ENCODE measurements around the gene EYS.

Gene EYS

DNA sequence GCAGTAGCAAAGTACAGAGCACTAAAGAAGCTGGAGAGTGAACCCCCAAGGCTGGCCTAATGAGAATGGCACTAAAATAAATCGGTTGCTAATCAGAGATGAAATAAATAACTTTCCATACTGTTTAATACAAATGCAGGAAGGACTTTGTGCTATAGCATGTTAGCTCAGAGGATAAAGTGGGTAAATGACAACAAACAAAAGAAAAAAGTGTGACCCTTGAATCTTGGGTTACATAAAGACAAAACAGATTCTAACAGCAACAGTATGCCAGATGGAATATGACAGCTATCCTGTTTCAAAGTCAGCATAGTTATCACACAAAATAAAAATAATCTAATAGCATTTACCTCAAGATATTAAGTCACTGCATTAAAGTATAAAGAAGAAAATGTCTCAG lies 1448.7 kb downstream of the EYS start:
- DNase-seq (ENCODE audit: low read depth), result no peak
- H3K4me3 ChIP-seq (ENCODE audit: control insufficient read depth, low read depth, low read length), result no peak overlapping the region
- TF ChIP-seq, protein P1, sequence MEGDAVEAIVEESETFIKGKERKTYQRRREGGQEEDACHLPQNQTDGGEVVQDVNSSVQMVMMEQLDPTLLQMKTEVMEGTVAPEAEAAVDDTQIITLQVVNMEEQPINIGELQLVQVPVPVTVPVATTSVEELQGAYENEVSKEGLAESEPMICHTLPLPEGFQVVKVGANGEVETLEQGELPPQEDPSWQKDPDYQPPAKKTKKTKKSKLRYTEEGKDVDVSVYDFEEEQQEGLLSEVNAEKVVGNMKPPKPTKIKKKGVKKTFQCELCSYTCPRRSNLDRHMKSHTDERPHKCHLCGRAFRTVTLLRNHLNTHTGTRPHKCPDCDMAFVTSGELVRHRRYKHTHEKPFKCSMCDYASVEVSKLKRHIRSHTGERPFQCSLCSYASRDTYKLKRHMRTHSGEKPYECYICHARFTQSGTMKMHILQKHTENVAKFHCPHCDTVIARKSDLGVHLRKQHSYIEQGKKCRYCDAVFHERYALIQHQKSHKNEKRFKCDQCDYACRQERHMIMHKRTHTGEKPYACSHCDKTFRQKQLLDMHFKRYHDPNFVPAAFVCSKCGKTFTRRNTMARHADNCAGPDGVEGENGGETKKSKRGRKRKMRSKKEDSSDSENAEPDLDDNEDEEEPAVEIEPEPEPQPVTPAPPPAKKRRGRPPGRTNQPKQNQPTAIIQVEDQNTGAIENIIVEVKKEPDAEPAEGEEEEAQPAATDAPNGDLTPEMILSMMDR (conservative IDR thresholded peaks at IDR 0.05; ENCODE audit: control insufficient read depth, insufficient read depth, low read depth, low read length), result no peak

- no peak for DNase-seq (ENCODE audit: low read depth)
- no peak overlapping the region for H3K4me3 ChIP-seq (ENCODE audit: control insufficient read depth, low read depth, low read length)
- TF ChIP-seq, protein P1 (conservative IDR thresholded peaks at IDR 0.05; ENCODE audit: control insufficient read depth, insufficient read depth, low read depth, low read length), result no peak
These were observed 1449.4 kb downstream of the EYS start for GRCh38 chr6:64257586-64257985.

- no peak overlapping the region for H3K4me3 ChIP-seq (ENCODE audit: control insufficient read depth, low read depth, low read length)
- TF ChIP-seq, protein P1 (conservative IDR thresholded peaks at IDR 0.05; ENCODE audit: control insufficient read depth, insufficient read depth, low read depth, low read length), result no peak
- DNase-seq (ENCODE audit: low read depth), result no peak
These were observed 1450.5 kb downstream of the EYS start for GRCh38 chr6:64256483-64256882.

DNA sequence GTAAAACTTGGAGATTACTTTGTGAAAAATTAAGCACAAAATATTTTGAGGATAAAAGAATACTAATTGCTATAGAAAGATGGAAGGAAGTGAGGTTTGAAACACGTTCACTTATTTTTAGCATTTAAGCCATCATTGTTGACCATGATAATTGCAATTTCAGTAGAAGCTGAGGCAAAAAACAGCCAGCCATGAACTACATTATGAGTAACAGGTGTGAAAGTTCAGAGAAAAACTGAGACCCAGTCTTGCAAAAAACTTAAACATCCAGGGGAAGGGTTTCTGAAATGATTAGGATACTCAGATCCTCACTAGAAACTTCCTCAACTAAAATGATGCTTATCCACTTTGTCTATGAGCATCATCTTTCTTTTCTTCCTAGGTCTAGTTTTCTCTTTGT lies 1452.0 kb downstream of the EYS start:
- H3K4me3 ChIP-seq (ENCODE audit: control insufficient read depth, low read depth, low read length), result no peak overlapping the region
- no peak for DNase-seq (ENCODE audit: low read depth)
- TF ChIP-seq, protein P1 (conservative IDR thresholded peaks at IDR 0.05; ENCODE audit: control insufficient read depth, insufficient read depth, low read depth, low read length), result no peak

- DNase-seq (ENCODE audit: low read depth), result no peak
- H3K4me3 ChIP-seq (ENCODE audit: control insufficient read depth, low read depth, low read length), result no peak overlapping the region
These were observed 1452.5 kb downstream of the EYS start for GRCh38 chr6:64254558-64254957.

GRCh38 chr6:64252256-64252655 lies 1454.8 kb downstream of the EYS start:
- TF ChIP-seq, protein P1 (conservative IDR thresholded peaks at IDR 0.05; ENCODE audit: control insufficient read depth, insufficient read depth, low read depth, low read length), result no peak
- H3K4me3 ChIP-seq (ENCODE audit: control insufficient read depth, low read depth, low read length), result no peak overlapping the region
- no peak for DNase-seq (ENCODE audit: low read depth)

More at GRCh38 chr6:64254558-64254957, 1452.5 kb downstream of the EYS start:
- TF ChIP-seq, protein P1 (conservative IDR thresholded peaks at IDR 0.05; ENCODE audit: control insufficient read depth, insufficient read depth, low read depth, low read length), result no peak

GRCh38 chr6:64250126-64250525 lies 1456.9 kb downstream of the EYS start:
- no peak for DNase-seq (ENCODE audit: low read depth)
- H3K4me3 ChIP-seq (ENCODE audit: control insufficient read depth, low read depth, low read length), result no peak overlapping the region
- TF ChIP-seq, protein P1 (conservative IDR thresholded peaks at IDR 0.05; ENCODE audit: control insufficient read depth, insufficient read depth, low read depth, low read length), result peak; percentile 4

Data from fibroblast of mammary gland (primary cell).